Epithelial cell of esophagus (primary cell): Measurements from ENCODE around the gene SNX22.

Experiments
- DNase-seq: peaks from one replicate; pipeline ENCODE4 v3.0.0; 2010; ENCODE audit warnings: low read depth
- H3K4me3 ChIP-seq: 2 replicates; pipeline ENCODE4 v1.5.1; 2011; ENCODE audit warnings: mild to moderate bottlenecking, low read length, control low read depth
- CTCF ChIP-seq: IDR thresholded peaks from 2 replicates; pipeline ENCODE4 v1.5.1; 2011; ENCODE audit warnings: low read depth, mild to moderate bottlenecking, low read length, control low read depth, inconsistent platforms; ENCODE audit not compliant: insufficient read depth; ENCODE audit errors: missing control alignments

The SNX22 gene

GRCh38 chr15:64156652-64157331 is 5.3 kb downstream of the SNX22 start:
- H3K4me3 ChIP-seq: no peak overlapping the region
- DNase-seq: no peak
- TF ChIP-seq CTCF: no peak

GRCh38 chr15:64157599-64158125 is 6.1 kb downstream of the SNX22 start:
- TF ChIP-seq CTCF: no peak
- no peak for DNase-seq
- no peak overlapping the region for H3K4me3 ChIP-seq

- no peak for TF ChIP-seq CTCF
- no peak for DNase-seq
- no peak overlapping the region for H3K4me3 ChIP-seq
Observed at GRCh38 chr15:64158363-64159134, 7.0 kb downstream of the SNX22 start.

DNA sequence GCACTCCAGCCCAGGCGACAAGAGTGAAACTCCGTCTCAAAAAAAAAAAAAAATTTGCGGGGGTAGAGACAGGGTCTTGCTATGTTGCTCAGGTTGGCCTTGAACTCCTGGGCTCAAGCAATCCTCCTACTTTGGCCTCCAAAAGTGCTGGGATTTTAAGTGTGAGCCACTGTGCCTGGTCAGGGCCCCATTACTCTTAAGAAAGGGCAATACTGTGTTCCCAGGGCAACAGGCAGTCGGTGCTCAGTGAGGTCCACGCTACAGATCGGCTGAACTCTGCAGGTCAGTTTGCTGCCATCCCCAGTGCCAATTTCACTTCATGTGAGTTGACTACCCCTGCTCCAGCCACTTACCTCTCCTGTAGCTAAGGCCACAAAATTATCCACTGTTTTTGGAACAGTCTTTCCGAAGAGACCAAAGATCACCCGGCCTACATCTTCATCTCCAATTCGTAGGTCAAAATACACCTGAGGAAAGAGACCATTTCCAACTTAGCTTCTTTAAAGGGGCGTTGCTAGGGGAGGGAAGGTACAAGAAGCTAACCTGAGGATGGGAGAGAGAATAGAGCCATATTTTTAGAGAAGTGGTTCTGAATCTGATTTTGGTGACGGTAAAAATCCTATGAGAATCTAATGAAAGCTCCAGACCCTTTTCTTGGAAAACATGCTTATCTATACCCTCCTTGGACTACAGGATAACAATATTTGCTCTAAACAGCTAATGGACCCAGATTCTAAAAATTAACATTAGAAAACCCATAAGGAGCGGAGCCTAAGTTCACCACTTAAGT is 10.4 kb downstream of the SNX22 start:
- DNase-seq: no peak
- H3K4me3 ChIP-seq: peak overlapping the region; percentile 94
- no peak for TF ChIP-seq CTCF

- H3K4me3 ChIP-seq: peak overlapping the region; percentile 94
- no peak for DNase-seq
Observed at GRCh38 chr15:64162478-64162868, 10.9 kb downstream of the SNX22 start.

More at GRCh38 chr15:64162478-64162868, 10.9 kb downstream of the SNX22 start:
- TF ChIP-seq CTCF: no peak
